Hepatocyte (in vitro differentiated cells): ENCODE measurements around the gene CACNG5.

Source experiments
- EZH2 ChIP-seq: fragments of 200-600 bp; sonication (generic); IDR thresholded peaks from 2 replicates; pipeline ENCODE4 v1.6.1; 2016; ENCODE audit warnings: antibody characterized with exemption, mild to moderate bottlenecking, borderline replicate concordance
- TF ChIP-seq, protein P1 (sequence below): fragments of 200-600 bp; sonication (generic); IDR thresholded peaks from 2 replicates; pipeline ENCODE4 v1.5.1; 2016; ENCODE audit warnings: antibody characterized with exemption, mild to moderate bottlenecking; ENCODE audit not compliant: poor library complexity

DNA sequence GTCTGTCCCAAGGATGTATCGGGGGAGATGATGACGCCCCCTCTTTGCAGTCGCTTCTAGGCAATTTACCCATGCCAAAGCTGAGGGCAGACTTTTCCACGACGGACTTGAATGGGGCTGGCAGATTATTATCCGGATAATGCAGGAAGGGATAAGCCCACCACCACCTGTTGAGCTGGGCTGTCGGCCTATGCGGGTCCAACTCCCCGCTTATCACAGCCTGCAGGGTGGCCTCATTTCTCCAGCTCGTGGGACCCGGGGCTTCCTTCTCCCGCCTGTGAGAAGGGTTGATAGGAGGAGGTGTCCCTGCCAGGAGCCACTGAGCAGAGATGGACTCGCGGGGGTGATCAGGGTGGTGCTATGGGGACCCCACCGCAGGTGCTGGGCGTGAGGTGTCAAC lies 559 bp downstream of the CACNG5 start:
- TF ChIP-seq, protein P1, sequence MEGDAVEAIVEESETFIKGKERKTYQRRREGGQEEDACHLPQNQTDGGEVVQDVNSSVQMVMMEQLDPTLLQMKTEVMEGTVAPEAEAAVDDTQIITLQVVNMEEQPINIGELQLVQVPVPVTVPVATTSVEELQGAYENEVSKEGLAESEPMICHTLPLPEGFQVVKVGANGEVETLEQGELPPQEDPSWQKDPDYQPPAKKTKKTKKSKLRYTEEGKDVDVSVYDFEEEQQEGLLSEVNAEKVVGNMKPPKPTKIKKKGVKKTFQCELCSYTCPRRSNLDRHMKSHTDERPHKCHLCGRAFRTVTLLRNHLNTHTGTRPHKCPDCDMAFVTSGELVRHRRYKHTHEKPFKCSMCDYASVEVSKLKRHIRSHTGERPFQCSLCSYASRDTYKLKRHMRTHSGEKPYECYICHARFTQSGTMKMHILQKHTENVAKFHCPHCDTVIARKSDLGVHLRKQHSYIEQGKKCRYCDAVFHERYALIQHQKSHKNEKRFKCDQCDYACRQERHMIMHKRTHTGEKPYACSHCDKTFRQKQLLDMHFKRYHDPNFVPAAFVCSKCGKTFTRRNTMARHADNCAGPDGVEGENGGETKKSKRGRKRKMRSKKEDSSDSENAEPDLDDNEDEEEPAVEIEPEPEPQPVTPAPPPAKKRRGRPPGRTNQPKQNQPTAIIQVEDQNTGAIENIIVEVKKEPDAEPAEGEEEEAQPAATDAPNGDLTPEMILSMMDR: no peak
- no peak for TF ChIP-seq EZH2
